ENCODE measurements around the gene TRIM2.

Gene TRIM2

DNA sequence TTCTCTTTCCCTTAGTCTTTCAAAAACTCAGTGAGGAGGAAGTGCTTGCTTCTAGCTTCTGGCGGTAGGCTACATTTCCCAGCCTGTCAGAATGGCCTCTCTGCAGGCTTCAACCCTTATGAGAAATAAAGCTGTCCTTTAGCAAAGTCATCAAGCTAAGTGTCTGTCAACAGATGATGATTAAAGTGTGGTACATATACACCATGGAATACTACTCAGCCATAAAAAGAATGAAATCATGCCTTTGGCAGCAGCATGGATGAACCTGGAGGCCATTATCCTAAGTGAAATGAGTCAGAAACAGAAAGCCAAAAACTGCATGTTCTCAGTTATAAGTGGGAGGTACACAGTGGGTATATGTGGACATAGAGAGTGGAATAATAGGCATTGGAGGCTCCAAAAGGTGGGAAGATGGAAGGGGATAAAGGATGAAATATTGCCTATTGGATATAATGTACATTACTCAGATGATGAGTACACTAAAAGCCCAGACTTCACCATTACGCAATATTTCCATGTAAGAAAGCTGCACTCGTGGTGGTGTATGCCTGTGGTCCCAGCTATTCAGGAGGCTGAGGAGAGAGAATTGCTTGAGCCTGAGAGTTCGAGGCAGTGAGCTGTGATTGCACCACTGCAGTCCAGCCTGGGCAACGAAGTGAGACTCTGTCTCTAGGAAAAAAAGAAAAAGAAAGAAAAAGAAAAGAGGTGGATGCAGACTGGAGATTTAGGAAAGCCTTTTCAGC, 7.9 kb downstream of the TRIM2 start:
- no peaks in the 10 kb centered on the region for H3K36me3 ChIP-seq (ENCODE audit: control insufficient read depth in 4 of 4, insufficient read depth in 4 of 4, low read length in 3 of 4)
- no peak overlapping the region for H3K4me3 ChIP-seq (ENCODE audit: control insufficient read depth in 1 of 7, extremely low read depth in 1 of 7, insufficient read depth in 4 of 7, low read depth in 2 of 7, low read length in 6 of 7)
- WGBS (ENCODE audit: insufficient coverage), result 92% methylated on average over 2 of the region's 5 CpGs
- H3K4me1 ChIP-seq (ENCODE audit: control extremely low read depth in 1 of 4, control insufficient read depth in 4 of 4, insufficient read depth in 4 of 4, low read length in 3 of 4), result no peaks in the 10 kb centered on the region
- peaks cover 0 to 3% (median 0%) of the 10 kb centered on the region in 5 experiments for H3K9me3 ChIP-seq (ENCODE audit: control extremely low read depth in 1 of 5, control insufficient read depth in 4 of 5, insufficient read depth in 2 of 5, low read depth in 1 of 5, low read length in 4 of 5)
- ChIA-PET CTCF (no interaction called here), POLR2A (interaction anchor here (0.7 kb wide), 1 partner anchor 506 kb away, joined by 3 read pairs; no protein-coding TSS in a partner anchor)
- H3K27me3 ChIP-seq (replicated peaks in 2 of 5; ENCODE audit: control insufficient read depth in 4 of 5, insufficient read depth in 5 of 5, low read length in 4 of 5), result peaks cover 0 to 4% (median 0%) of the 10 kb centered on the region in 5 experiments
- H3K27ac ChIP-seq (ENCODE audit: insufficient read depth in 1 of 2, low read depth in 1 of 2, low read length in 2 of 2, poor library complexity in 1 of 2, severe bottlenecking in 2 of 2), result no peak overlapping the region
- DNase-seq, result no peak

DNA sequence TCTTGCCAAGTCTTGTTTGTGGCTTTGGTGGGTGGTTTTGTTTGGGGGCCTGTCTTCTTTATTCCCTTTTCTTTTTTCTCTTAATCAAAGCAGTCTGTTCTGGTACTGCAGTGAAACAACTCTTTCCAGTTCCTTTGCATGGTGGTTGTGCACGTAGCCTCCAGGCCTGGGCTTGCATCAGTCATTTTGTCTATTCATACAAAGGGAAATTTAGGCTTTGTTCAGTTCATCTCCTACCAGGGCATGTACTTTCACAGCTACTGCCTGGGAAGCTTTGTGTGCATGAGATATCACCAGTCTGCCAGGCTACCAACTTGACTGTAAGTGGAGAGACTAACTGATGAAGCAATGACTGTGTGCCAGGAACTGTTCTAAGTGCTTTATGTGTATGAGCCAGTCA, 8.5 kb downstream of the TRIM2 start:
- Histone ChIP-seq H3K27me3 (replicated peaks in 2 of 5; ENCODE audit: control insufficient read depth in 4 of 5, insufficient read depth in 5 of 5, low read length in 4 of 5) (peaks cover 0 to 3% (median 0%) of the 10 kb centered on the region in 5 experiments), H3K27ac (ENCODE audit: insufficient read depth in 1 of 2, low read depth in 1 of 2, low read length in 2 of 2, poor library complexity in 1 of 2, severe bottlenecking in 2 of 2) (no peak overlapping the region), H3K4me3 (ENCODE audit: control insufficient read depth in 1 of 7, extremely low read depth in 1 of 7, insufficient read depth in 4 of 7, low read depth in 2 of 7, low read length in 6 of 7) (no peak overlapping the region), H3K4me1 (ENCODE audit: control extremely low read depth in 1 of 4, control insufficient read depth in 4 of 4, insufficient read depth in 4 of 4, low read length in 3 of 4) (no peaks in the 10 kb centered on the region), H3K36me3 (ENCODE audit: control insufficient read depth in 4 of 4, insufficient read depth in 4 of 4, low read length in 3 of 4) (no peaks in the 10 kb centered on the region), H3K9me3 (ENCODE audit: control extremely low read depth in 1 of 5, control insufficient read depth in 4 of 5, insufficient read depth in 2 of 5, low read depth in 1 of 5, low read length in 4 of 5) (peaks cover 0 to 3% (median 0%) of the 10 kb centered on the region in 5 experiments)
- no peak for DNase-seq
- POLR2A ChIA-PET, result interaction anchor here (0.7 kb wide), 1 partner anchor 506 kb away, joined by 3 read pairs; no protein-coding TSS in a partner anchor
- whole genome bisulfite sequencing (ENCODE audit: insufficient coverage), result 100% methylated on average over 1 of the region's 1 CpG
- CTCF ChIA-PET, result no interaction called here

DNA sequence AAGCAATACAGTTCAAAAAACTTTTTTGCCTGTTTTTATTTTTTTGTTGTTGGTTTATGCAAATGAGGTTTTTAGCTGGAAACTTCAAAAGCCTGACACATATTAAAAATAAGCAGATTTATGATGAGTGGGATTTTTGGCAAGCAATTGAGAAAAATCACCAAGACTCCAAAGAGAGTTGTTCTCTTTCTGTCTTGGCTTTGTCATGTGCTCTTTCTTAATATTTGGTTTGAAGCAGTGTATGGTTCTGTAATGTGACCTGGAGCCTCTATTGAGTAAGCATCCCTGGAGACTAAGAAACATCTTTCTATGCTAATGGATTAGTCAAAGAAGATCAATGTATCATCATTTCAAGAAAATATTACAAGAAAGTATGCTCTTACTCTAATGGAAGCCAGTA, 11.7 kb downstream of the TRIM2 start:
- ChIA-PET POLR2A (no interaction called here), CTCF (no interaction called here)

DNA sequence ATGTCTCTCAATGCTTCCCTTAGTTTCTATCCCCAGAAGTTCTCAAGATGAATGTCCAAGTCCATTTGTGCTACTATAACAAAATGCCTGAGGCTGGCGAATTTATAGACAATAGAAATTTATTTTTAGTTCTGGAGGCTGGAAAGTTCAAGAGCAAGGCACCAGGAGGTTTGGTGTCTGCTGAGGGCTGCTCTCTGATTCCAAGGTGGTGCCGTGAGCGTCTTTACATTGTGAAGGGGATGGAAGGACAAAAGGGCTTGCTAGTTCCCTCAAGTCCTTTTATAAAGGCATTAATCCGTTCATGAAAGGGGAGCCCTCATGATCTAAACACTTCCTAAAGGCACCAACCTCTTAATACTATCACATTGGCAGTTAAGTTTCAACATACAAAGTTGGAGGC, 12.3 kb downstream of the TRIM2 start:
- peaks cover 0 to 2% (median 0%) of the 10 kb centered on the region in 5 experiments for H3K27me3 ChIP-seq (replicated peaks in 2 of 5; ENCODE audit: control insufficient read depth in 4 of 5, insufficient read depth in 5 of 5, low read length in 4 of 5)
- H3K9me3 ChIP-seq (ENCODE audit: control extremely low read depth in 1 of 5, control insufficient read depth in 4 of 5, insufficient read depth in 2 of 5, low read depth in 1 of 5, low read length in 4 of 5), result no peaks in the 10 kb centered on the region
- no peak overlapping the region for H3K4me3 ChIP-seq (ENCODE audit: control insufficient read depth in 1 of 7, extremely low read depth in 1 of 7, insufficient read depth in 4 of 7, low read depth in 2 of 7, low read length in 6 of 7)
- ChIA-PET POLR2A (no interaction called here), CTCF (no interaction called here)
- no peak overlapping the region for H3K27ac ChIP-seq (ENCODE audit: insufficient read depth in 1 of 2, low read depth in 1 of 2, low read length in 2 of 2, poor library complexity in 1 of 2, severe bottlenecking in 2 of 2)
- no peaks in the 10 kb centered on the region for H3K36me3 ChIP-seq (ENCODE audit: control insufficient read depth in 4 of 4, insufficient read depth in 4 of 4, low read length in 3 of 4)
- WGBS (ENCODE audit: insufficient coverage), result 73% methylated on average over 3 of the region's 4 CpGs
- peaks cover 0 to 3% (median 0%) of the 10 kb centered on the region in 4 experiments for H3K4me1 ChIP-seq (ENCODE audit: control extremely low read depth in 1 of 4, control insufficient read depth in 4 of 4, insufficient read depth in 4 of 4, low read length in 3 of 4)
- DNase-seq, result no peak

More for the DNA sequence above, 11.7 kb downstream of the TRIM2 start:
- Histone ChIP-seq H3K36me3 (ENCODE audit: control insufficient read depth in 4 of 4, insufficient read depth in 4 of 4, low read length in 3 of 4) (no peaks in the 10 kb centered on the region), H3K27me3 (replicated peaks in 2 of 5; ENCODE audit: control insufficient read depth in 4 of 5, insufficient read depth in 5 of 5, low read length in 4 of 5) (peaks cover 0 to 2% (median 0%) of the 10 kb centered on the region in 5 experiments), H3K9me3 (ENCODE audit: control extremely low read depth in 1 of 5, control insufficient read depth in 4 of 5, insufficient read depth in 2 of 5, low read depth in 1 of 5, low read length in 4 of 5) (peaks cover 0 to 3% (median 0%) of the 10 kb centered on the region in 5 experiments), H3K4me1 (ENCODE audit: control extremely low read depth in 1 of 4, control insufficient read depth in 4 of 4, insufficient read depth in 4 of 4, low read length in 3 of 4) (peaks cover 0 to 3% (median 0%) of the 10 kb centered on the region in 4 experiments), H3K4me3 (ENCODE audit: control insufficient read depth in 1 of 7, extremely low read depth in 1 of 7, insufficient read depth in 4 of 7, low read depth in 2 of 7, low read length in 6 of 7) (no peak overlapping the region), H3K27ac (ENCODE audit: insufficient read depth in 1 of 2, low read depth in 1 of 2, low read length in 2 of 2, poor library complexity in 1 of 2, severe bottlenecking in 2 of 2) (no peak overlapping the region)
- DNase-seq, result no peak

DNA sequence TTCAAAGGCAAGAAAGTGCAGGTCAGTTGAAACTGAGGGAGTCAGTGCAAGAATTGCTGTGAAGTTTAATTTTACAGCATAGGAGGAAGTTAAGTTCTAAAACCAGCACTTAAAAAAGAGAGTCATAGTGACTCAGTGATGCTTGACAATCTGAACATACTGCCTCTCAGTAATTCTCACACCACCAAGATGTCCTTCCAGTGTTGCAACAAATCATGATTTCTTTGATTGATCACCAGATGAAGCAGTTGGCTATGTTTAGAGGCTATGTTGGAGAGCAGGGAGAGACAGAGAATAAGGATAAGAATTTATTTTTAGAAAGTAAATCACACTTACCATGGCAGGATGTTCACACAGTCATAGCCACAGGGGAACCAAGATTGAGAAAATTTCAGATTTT, 13.2 kb downstream of the TRIM2 start:
- no peak overlapping the region for H3K27ac ChIP-seq (ENCODE audit: insufficient read depth in 1 of 2, low read depth in 1 of 2, low read length in 2 of 2, poor library complexity in 1 of 2, severe bottlenecking in 2 of 2)
- no peaks in the 10 kb centered on the region for H3K36me3 ChIP-seq (ENCODE audit: control insufficient read depth in 4 of 4, insufficient read depth in 4 of 4, low read length in 3 of 4)
- no peaks in the 10 kb centered on the region for H3K9me3 ChIP-seq (ENCODE audit: control extremely low read depth in 1 of 5, control insufficient read depth in 4 of 5, insufficient read depth in 2 of 5, low read depth in 1 of 5, low read length in 4 of 5)
- ChIA-PET CTCF (no interaction called here), POLR2A (no interaction called here)
- peaks cover 0 to 5% (median 0%) of the 10 kb centered on the region in 5 experiments for H3K27me3 ChIP-seq (replicated peaks in 2 of 5; ENCODE audit: control insufficient read depth in 4 of 5, insufficient read depth in 5 of 5, low read length in 4 of 5)
- peak in 2 of 3 donors; percentile 15 to 27 for DNase-seq
- no peak overlapping the region for H3K4me3 ChIP-seq (ENCODE audit: control insufficient read depth in 1 of 7, extremely low read depth in 1 of 7, insufficient read depth in 4 of 7, low read depth in 2 of 7, low read length in 6 of 7)
- H3K4me1 ChIP-seq (ENCODE audit: control extremely low read depth in 1 of 4, control insufficient read depth in 4 of 4, insufficient read depth in 4 of 4, low read length in 3 of 4), result peaks cover 0 to 7% (median 5%) of the 10 kb centered on the region in 4 experiments

DNA sequence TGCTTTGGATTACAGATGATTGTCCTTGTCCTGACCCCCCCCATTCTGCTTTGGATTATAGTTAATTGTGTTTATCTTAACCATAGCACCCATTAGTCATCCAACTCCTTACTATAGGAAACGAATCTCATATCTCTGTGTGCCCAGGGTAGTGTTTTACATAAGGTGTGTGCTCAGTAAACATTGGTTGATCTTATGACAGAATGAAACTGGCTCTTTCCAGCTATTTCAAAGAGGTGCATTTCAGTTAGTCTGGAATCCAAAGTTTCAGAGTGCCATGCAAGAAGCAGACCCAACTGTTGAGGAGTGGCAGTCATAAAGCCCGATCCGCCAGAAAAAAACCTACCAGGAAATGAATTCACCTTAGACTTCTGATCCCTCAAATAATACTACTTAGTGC, 14.7 kb downstream of the TRIM2 start:
- 93% methylated on average over 2 of the region's 3 CpGs for WGBS (ENCODE audit: insufficient coverage)
- peaks cover 1 to 20% (median 16%) of the 10 kb centered on the region in 4 experiments for H3K4me1 ChIP-seq (ENCODE audit: control extremely low read depth in 1 of 4, control insufficient read depth in 4 of 4, insufficient read depth in 4 of 4, low read length in 3 of 4)
- peaks cover 0 to 11% (median 0%) of the 10 kb centered on the region in 5 experiments for H3K27me3 ChIP-seq (replicated peaks in 2 of 5; ENCODE audit: control insufficient read depth in 4 of 5, insufficient read depth in 5 of 5, low read length in 4 of 5)
- H3K9me3 ChIP-seq (ENCODE audit: control extremely low read depth in 1 of 5, control insufficient read depth in 4 of 5, insufficient read depth in 2 of 5, low read depth in 1 of 5, low read length in 4 of 5), result no peaks in the 10 kb centered on the region
- no peak overlapping the region for H3K27ac ChIP-seq (ENCODE audit: insufficient read depth in 1 of 2, low read depth in 1 of 2, low read length in 2 of 2, poor library complexity in 1 of 2, severe bottlenecking in 2 of 2)
- H3K36me3 ChIP-seq (ENCODE audit: control insufficient read depth in 4 of 4, insufficient read depth in 4 of 4, low read length in 3 of 4), result no peaks in the 10 kb centered on the region
- CTCF ChIA-PET, result no interaction called here
- no peak for DNase-seq
- H3K4me3 ChIP-seq (ENCODE audit: control insufficient read depth in 1 of 7, extremely low read depth in 1 of 7, insufficient read depth in 4 of 7, low read depth in 2 of 7, low read length in 6 of 7), result no peak overlapping the region
- POLR2A ChIA-PET, result no interaction called here

DNA sequence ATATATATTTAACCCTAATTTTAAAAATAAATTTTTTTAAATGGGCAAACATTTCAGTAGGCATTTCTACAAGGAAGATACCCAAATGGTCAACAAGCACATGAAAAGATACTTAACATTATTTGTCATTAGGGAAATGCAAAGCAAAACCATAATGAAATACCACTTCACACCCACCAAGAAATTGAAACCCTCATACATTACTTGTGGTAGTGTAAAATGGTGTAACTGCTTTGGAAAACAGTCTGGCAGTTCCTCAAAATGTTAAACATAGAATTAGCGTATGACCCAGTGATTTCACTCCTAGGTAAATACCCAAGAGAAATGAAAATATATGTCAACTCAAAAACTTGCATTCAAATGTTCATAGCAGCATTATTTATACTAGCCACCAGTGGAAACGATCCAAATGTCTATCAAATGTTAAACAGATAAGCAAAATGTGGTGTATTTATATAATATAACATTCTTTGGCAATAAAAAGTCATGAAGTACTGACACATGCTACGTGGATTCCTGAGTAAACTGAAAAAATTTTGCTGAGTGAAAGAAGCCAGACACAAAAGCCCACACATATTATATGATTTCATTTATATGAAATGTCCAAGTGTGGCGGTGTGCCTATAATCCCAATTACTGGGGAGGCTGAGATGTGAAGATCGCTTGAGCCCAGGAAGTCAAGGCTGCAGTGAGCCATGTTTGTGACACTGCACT, 16.6 kb downstream of the TRIM2 start:
- POLR2A ChIA-PET, result no interaction called here
- WGBS (ENCODE audit: insufficient coverage), result 100% methylated on average over 1 of the region's 5 CpGs
- Histone ChIP-seq H3K36me3 (ENCODE audit: control insufficient read depth in 4 of 4, insufficient read depth in 4 of 4, low read length in 3 of 4) (no peaks in the 10 kb centered on the region), H3K27ac (ENCODE audit: insufficient read depth in 1 of 2, low read depth in 1 of 2, low read length in 2 of 2, poor library complexity in 1 of 2, severe bottlenecking in 2 of 2) (no peak overlapping the region), H3K4me3 (ENCODE audit: control insufficient read depth in 1 of 7, extremely low read depth in 1 of 7, insufficient read depth in 4 of 7, low read depth in 2 of 7, low read length in 6 of 7) (no peak overlapping the region), H3K9me3 (ENCODE audit: control extremely low read depth in 1 of 5, control insufficient read depth in 4 of 5, insufficient read depth in 2 of 5, low read depth in 1 of 5, low read length in 4 of 5) (peaks cover 0 to 7% (median 0%) of the 10 kb centered on the region in 5 experiments), H3K27me3 (replicated peaks in 2 of 5; ENCODE audit: control insufficient read depth in 4 of 5, insufficient read depth in 5 of 5, low read length in 4 of 5) (peaks cover 0 to 9% (median 0%) of the 10 kb centered on the region in 5 experiments), H3K4me1 (ENCODE audit: control extremely low read depth in 1 of 4, control insufficient read depth in 4 of 4, insufficient read depth in 4 of 4, low read length in 3 of 4) (peaks cover 1 to 20% (median 16%) of the 10 kb centered on the region in 4 experiments)
- CTCF ChIA-PET, result no interaction called here
- peak in 2 of 3 donors; percentile 33 for DNase-seq

All from common myeloid progenitor, CD34-positive (primary cell).